RPMI7951 (cell line): Measurements from ENCODE around the gene CLBA1. TPM values are rescaled to one million over a fixed set of nuclear protein-coding genes. Genes with fewer than 3 reads are reported as not detected.

Experiments used
- total RNA-seq: library from RNA; depleted of rRNA; stranded (reverse); fragments of >200 nt; shearing (Covaris generic); gene quantifications from 2 replicates; pipeline ENCODE4 v1.2.3, GENCODE V29; 2014; rRNA removed

CLBA1 gene
- total RNA-seq, 1 experiment from 2014 or later: 8.2 TPM

Other genes with a start within 250 kb of the CLBA1 start
- 196 and 335 TPM in 2 replicates for gene SIVA1, start 232.6 kb upstream of the CLBA1 start, total RNA-seq
- gene AKT1, start 190.0 kb upstream of the CLBA1 start, total RNA-seq: 78.0 and 81.5 TPM in 2 replicates
- 0.84 and 0.88 TPM in 2 replicates for gene ZBTB42, start 184.7 kb upstream of the CLBA1 start, total RNA-seq
- 3.8 and 5.9 TPM in 2 replicates for gene CEP170B, start 120.5 kb upstream of the CLBA1 start, total RNA-seq
- not detected in 2 replicates for gene PLD4, start 60.9 kb upstream of the CLBA1 start, total RNA-seq
- gene AHNAK2, start 7.4 kb upstream of the CLBA1 start, total RNA-seq: 3.6 and 3.7 TPM in 2 replicates
- 39.0 and 42.3 TPM in 2 replicates for gene CDCA4, start 35.3 kb downstream of the CLBA1 start, total RNA-seq
- under 0.01 TPM in 1 of 2 replicates, not detected in the other for gene GPR132, start 79.6 kb downstream of the CLBA1 start, total RNA-seq
- not detected in 2 replicates for gene JAG2, start 183.0 kb downstream of the CLBA1 start, total RNA-seq
- 3.7 and 4.0 TPM in 2 replicates for gene NUDT14, start 195.5 kb downstream of the CLBA1 start, total RNA-seq